Measurements from ENCODE around the gene SAPCD1.
"Not testable (repeated sequence)": the region's sequence is repeated elsewhere in the genome, so short reads cannot be mapped to it uniquely, and the experiment has no call there.

SAPCD1 gene

GRCh38 chr6:31806470-31807272 is 44.2 kb downstream of the SAPCD1 start, which contains the start of gene LSM2:
Gene LSM2, minus strand, starts transcription at chr6:31806966. Its CDS starts 209 bp downstream, at chr6:31806757.
- Histone ChIP-seq H3K23ac (ENCODE audit: low read length) (no peak within 1 kb of the TSS), H2AK5ac (ENCODE audit: low read length) (no peak within 1 kb of the TSS), H2AFZ (ENCODE audit: insufficient read depth, low read length, poor library complexity) (peak within 1 kb of the TSS; percentile 12), H3K18ac (ENCODE audit: low read length) (peak within 1 kb of the TSS; percentile 82), H2BK5ac (ENCODE audit: low read depth, low read length, poor library complexity) (peak within 1 kb of the TSS; percentile 24), H4K12ac (ENCODE audit: low read depth, low read length) (peak within 1 kb of the TSS; percentile 51), H3K9me3 (ENCODE audit: insufficient read depth, low read depth, low read length) (peaks cover 1% of the 10 kb centered on the region), H3K36me3 (ENCODE audit: control insufficient read depth in 1 of 2, insufficient read depth in 2 of 2, low read length in 2 of 2) (peaks cover 8 to 13% of the 10 kb centered on the region in 2 experiments), H2BK120ac (ENCODE audit: insufficient read depth, low read length, poor library complexity) (peak within 1 kb of the TSS; percentile 45), H4K91ac (ENCODE audit: low read depth, low read length) (peak within 1 kb of the TSS; percentile 53), H3K4me3 (ENCODE audit: low read depth, low read length) (peak within 1 kb of the TSS; percentile 77), H3K4ac (ENCODE audit: low read depth, low read length) (peak within 1 kb of the TSS; percentile 25), H3K4me2 (ENCODE audit: low read length) (peak within 1 kb of the TSS; percentile 88), H3K27ac (ENCODE audit: low read depth, low read length) (peak within 1 kb of the TSS; percentile 77), H2BK12ac (ENCODE audit: low read length) (no peak within 1 kb of the TSS), H3K27me3 (ENCODE audit: insufficient read depth, low read length) (no peaks in the 10 kb centered on the region), H4K8ac (ENCODE audit: low read depth, low read length) (peak within 1 kb of the TSS; percentile 83), H3K79me1 (ENCODE audit: low read length) (peaks cover 6% of the 10 kb centered on the region), H3K79me2 (ENCODE audit: control insufficient read depth, insufficient read depth, low read length, poor library complexity) (peaks cover 5% of the 10 kb centered on the region), H3K4me1 (ENCODE audit: control insufficient read depth in 1 of 2, insufficient read depth in 2 of 2, low read length in 2 of 2) (peaks cover 0 to 3% of the 10 kb centered on the region in 2 experiments), H3K14ac (ENCODE audit: low read length) (peak within 1 kb of the TSS; percentile 82), H3K9ac (ENCODE audit: low read length) (peak within 1 kb of the TSS; percentile 74)
- no CpG with 5 or more reads among the region's 51 CpGs for WGBS (ENCODE audit: extremely low coverage, insufficient coverage, insufficient read length)
- peak; percentile 98 to 99 for DNase-seq

GRCh38 chr6:31808599-31808998 is 46.1 kb downstream of the SAPCD1 start:
- H3K4me1 ChIP-seq (ENCODE audit: control insufficient read depth in 1 of 2, insufficient read depth in 2 of 2, low read length in 2 of 2); H3K18ac ChIP-seq (ENCODE audit: low read length); H2BK12ac ChIP-seq (ENCODE audit: low read length); H3K4me2 ChIP-seq (ENCODE audit: low read length); H3K4ac ChIP-seq (ENCODE audit: low read depth, low read length); H3K9me3 ChIP-seq (ENCODE audit: insufficient read depth, low read depth, low read length); DNase-seq; H3K27me3 ChIP-seq (ENCODE audit: insufficient read depth, low read length); H3K4me3 ChIP-seq (ENCODE audit: low read depth, low read length); H3K27ac ChIP-seq (ENCODE audit: low read depth, low read length); H2BK5ac ChIP-seq (ENCODE audit: low read depth, low read length, poor library complexity); H4K91ac ChIP-seq (ENCODE audit: low read depth, low read length); H2AFZ ChIP-seq (ENCODE audit: insufficient read depth, low read length, poor library complexity); H3K79me2 ChIP-seq (ENCODE audit: control insufficient read depth, insufficient read depth, low read length, poor library complexity); H3K36me3 ChIP-seq (ENCODE audit: control insufficient read depth in 1 of 2, insufficient read depth in 2 of 2, low read length in 2 of 2); H2AK5ac ChIP-seq (ENCODE audit: low read length); H4K8ac ChIP-seq (ENCODE audit: low read depth, low read length); H4K12ac ChIP-seq (ENCODE audit: low read depth, low read length); H3K79me1 ChIP-seq (ENCODE audit: low read length); H2BK120ac ChIP-seq (ENCODE audit: insufficient read depth, low read length, poor library complexity); H3K14ac ChIP-seq (ENCODE audit: low read length); H3K9ac ChIP-seq (ENCODE audit: low read length); H3K23ac ChIP-seq (ENCODE audit: low read length): not testable (repeated sequence)
- no CpG with 5 or more reads among the region's 10 CpGs for WGBS (ENCODE audit: extremely low coverage, insufficient coverage, insufficient read length)

- H2BK120ac ChIP-seq (ENCODE audit: insufficient read depth, low read length, poor library complexity), result no peak overlapping the region
- H2BK5ac ChIP-seq (ENCODE audit: low read depth, low read length, poor library complexity), result no peak overlapping the region
- H2AFZ ChIP-seq (ENCODE audit: insufficient read depth, low read length, poor library complexity), result no peak overlapping the region
- no peak overlapping the region for H3K18ac ChIP-seq (ENCODE audit: low read length)
- H3K4me1 ChIP-seq (ENCODE audit: control insufficient read depth in 1 of 2, insufficient read depth in 2 of 2, low read length in 2 of 2), result peaks cover 0 to 3% of the 10 kb centered on the region in 2 experiments
- WGBS (ENCODE audit: extremely low coverage, insufficient coverage, insufficient read length), result no CpG with 5 or more reads among the region's 12 CpGs
- H3K27me3 ChIP-seq (ENCODE audit: insufficient read depth, low read length), result no peaks in the 10 kb centered on the region
- no peak overlapping the region for H4K8ac ChIP-seq (ENCODE audit: low read depth, low read length)
- H3K14ac ChIP-seq (ENCODE audit: low read length), result no peak overlapping the region
- no peak overlapping the region for H2BK12ac ChIP-seq (ENCODE audit: low read length)
- H2AK5ac ChIP-seq (ENCODE audit: low read length), result no peak overlapping the region
- H3K4ac ChIP-seq (ENCODE audit: low read depth, low read length), result no peak overlapping the region
- H3K27ac ChIP-seq (ENCODE audit: low read depth, low read length), result no peak overlapping the region
- H3K23ac ChIP-seq (ENCODE audit: low read length), result no peak overlapping the region
- peaks cover 1% of the 10 kb centered on the region for H3K9me3 ChIP-seq (ENCODE audit: insufficient read depth, low read depth, low read length)
- peaks cover under 1% of the 10 kb centered on the region for H3K79me2 ChIP-seq (ENCODE audit: control insufficient read depth, insufficient read depth, low read length, poor library complexity)
- H3K9ac ChIP-seq (ENCODE audit: low read length), result no peak overlapping the region
- no peak overlapping the region for H4K12ac ChIP-seq (ENCODE audit: low read depth, low read length)
- H3K36me3 ChIP-seq (ENCODE audit: control insufficient read depth in 1 of 2, insufficient read depth in 2 of 2, low read length in 2 of 2), result no peaks in the 10 kb centered on the region
- H4K91ac ChIP-seq (ENCODE audit: low read depth, low read length), result no peak overlapping the region
- peaks cover 10% of the 10 kb centered on the region for H3K79me1 ChIP-seq (ENCODE audit: low read length)
- H3K4me3 ChIP-seq (ENCODE audit: low read depth, low read length), result no peak overlapping the region
- no peak overlapping the region for H3K4me2 ChIP-seq (ENCODE audit: low read length)
- DNase-seq, result no peak
Measured at GRCh38 chr6:31811645-31812044, 49.2 kb downstream of the SAPCD1 start.

- H2AK5ac ChIP-seq (ENCODE audit: low read length), result no peak overlapping the region
- no CpG with 5 or more reads among the region's 7 CpGs for WGBS (ENCODE audit: extremely low coverage, insufficient coverage, insufficient read length)
- H3K14ac ChIP-seq (ENCODE audit: low read length), result no peak overlapping the region
- no peak overlapping the region for H3K23ac ChIP-seq (ENCODE audit: low read length)
- H3K4me2 ChIP-seq (ENCODE audit: low read length), result peak overlapping the region; percentile 41
- no peak for DNase-seq
- no peak overlapping the region for H2BK12ac ChIP-seq (ENCODE audit: low read length)
- peaks cover 9% of the 10 kb centered on the region for H3K79me1 ChIP-seq (ENCODE audit: low read length)
- H3K4me3 ChIP-seq (ENCODE audit: low read depth, low read length), result no peak overlapping the region
- no peak overlapping the region for H3K4ac ChIP-seq (ENCODE audit: low read depth, low read length)
- peaks cover 6 to 8% of the 10 kb centered on the region in 2 experiments for H3K4me1 ChIP-seq (ENCODE audit: control insufficient read depth in 1 of 2, insufficient read depth in 2 of 2, low read length in 2 of 2)
- H3K27ac ChIP-seq (ENCODE audit: low read depth, low read length), result peak overlapping the region; percentile 68
- no peak overlapping the region for H2BK5ac ChIP-seq (ENCODE audit: low read depth, low read length, poor library complexity)
- H3K9me3 ChIP-seq (ENCODE audit: insufficient read depth, low read depth, low read length), result peaks cover 1% of the 10 kb centered on the region
- H3K9ac ChIP-seq (ENCODE audit: low read length), result no peak overlapping the region
- H2BK120ac ChIP-seq (ENCODE audit: insufficient read depth, low read length, poor library complexity), result no peak overlapping the region
- H2AFZ ChIP-seq (ENCODE audit: insufficient read depth, low read length, poor library complexity), result no peak overlapping the region
- no peaks in the 10 kb centered on the region for H3K79me2 ChIP-seq (ENCODE audit: control insufficient read depth, insufficient read depth, low read length, poor library complexity)
- H4K8ac ChIP-seq (ENCODE audit: low read depth, low read length), result peak overlapping the region; percentile 4
- no peak overlapping the region for H4K12ac ChIP-seq (ENCODE audit: low read depth, low read length)
- no peak overlapping the region for H3K18ac ChIP-seq (ENCODE audit: low read length)
- H4K91ac ChIP-seq (ENCODE audit: low read depth, low read length), result peak overlapping the region; percentile 35
- H3K27me3 ChIP-seq (ENCODE audit: insufficient read depth, low read length), result no peaks in the 10 kb centered on the region
- H3K36me3 ChIP-seq (ENCODE audit: control insufficient read depth in 1 of 2, insufficient read depth in 2 of 2, low read length in 2 of 2), result no peaks in the 10 kb centered on the region
Measured at GRCh38 chr6:31813465-31813849, 51.0 kb downstream of the SAPCD1 start.

Data from trophoblast cell (in vitro differentiated cells and primary cell).